ENCODE measurements around the gene MAP4K1. TPM values are rescaled to one million over a fixed set of nuclear protein-coding genes. Genes with fewer than 3 reads are reported as not detected.
"Not testable (repeated sequence)": the region's sequence is repeated elsewhere in the genome, so short reads cannot be mapped to it uniquely, and the experiment has no call there.

MAP4K1 gene
- total RNA-seq, 1 donor from 2014 or later, result 1.7 TPM

GRCh38 chr19:38632476-38633213, 14.9 kb upstream of the MAP4K1 start:
- H3K36me3 ChIP-seq (ENCODE audit: insufficient read depth, low read length), result peaks cover 16% of the 10 kb centered on the region
- H3K9ac ChIP-seq (ENCODE audit: low read length), result no peak overlapping the region
- H3K79me2 ChIP-seq (ENCODE audit: insufficient read depth, low read length), result no peaks in the 10 kb centered on the region
- H2AFZ ChIP-seq (ENCODE audit: low read depth, low read length), result no peak overlapping the region
- no peak overlapping the region for H3K27ac ChIP-seq (ENCODE audit: low read depth, low read length)
- Mint-ChIP-seq H3K27me3 (ENCODE audit: low read depth, unreplicated experiment) (no peaks in the 10 kb centered on the region), H3K36me3 (ENCODE audit: low read depth, unreplicated experiment) (peaks cover 27% of the 10 kb centered on the region), H3K4me1 (ENCODE audit: low read depth, unreplicated experiment) (peaks cover 3% of the 10 kb centered on the region), H3K4me3 (ENCODE audit: unreplicated experiment) (no peak overlapping the region), H3K9me3 (ENCODE audit: unreplicated experiment) (no peaks in the 10 kb centered on the region), H3K27ac (ENCODE audit: unreplicated experiment) (no peak overlapping the region)
- DNase-seq (ENCODE audit: low read depth) (no peak), FAIRE-seq (no peak)
- H3K4me1 ChIP-seq (ENCODE audit: insufficient read depth, low read length), result no peaks in the 10 kb centered on the region
- no peak for TF ChIP-seq EZH2 (IDR thresholded peaks at IDR 0.05; ENCODE audit: insufficient read depth, low read length)
- TF ChIP-seq CTCF (IDR thresholded peaks at IDR 0.05; ENCODE audit: insufficient read depth, low read depth, low read length), result no peak
- H4K20me1 ChIP-seq (ENCODE audit: insufficient read depth, low read length), result peaks cover 14% of the 10 kb centered on the region
- H3K4me2 ChIP-seq (ENCODE audit: low read length), result no peak overlapping the region
- no peaks in the 10 kb centered on the region for H3K9me3 ChIP-seq (ENCODE audit: insufficient read depth, low read depth, low read length)
- no peaks in the 10 kb centered on the region for H3K27me3 ChIP-seq (ENCODE audit: insufficient read depth, low read length)
- no peak overlapping the region for H3K4me3 ChIP-seq (ENCODE audit: insufficient read depth, low read depth, low read length)

- DNase-seq (ENCODE audit: low read depth); H3K4me3 Mint-ChIP-seq (ENCODE audit: unreplicated experiment); H3K4me2 ChIP-seq (ENCODE audit: low read length); H3K27ac Mint-ChIP-seq (ENCODE audit: unreplicated experiment); H2AFZ ChIP-seq (ENCODE audit: low read depth, low read length); H3K27me3 Mint-ChIP-seq (ENCODE audit: low read depth, unreplicated experiment); H3K9me3 Mint-ChIP-seq (ENCODE audit: unreplicated experiment); H3K4me1 Mint-ChIP-seq (ENCODE audit: low read depth, unreplicated experiment); H3K9me3 ChIP-seq (ENCODE audit: insufficient read depth, low read depth, low read length); H3K4me1 ChIP-seq (ENCODE audit: insufficient read depth, low read length); H3K27me3 ChIP-seq (ENCODE audit: insufficient read depth, low read length); H3K79me2 ChIP-seq (ENCODE audit: insufficient read depth, low read length); H3K4me3 ChIP-seq (ENCODE audit: insufficient read depth, low read depth, low read length); H3K27ac ChIP-seq (ENCODE audit: low read depth, low read length); H3K9ac ChIP-seq (ENCODE audit: low read length); FAIRE-seq: not testable (repeated sequence)
- peaks cover 18% of the 10 kb centered on the region for H3K36me3 ChIP-seq (ENCODE audit: insufficient read depth, low read length)
- peaks cover 27% of the 10 kb centered on the region for H3K36me3 Mint-ChIP-seq (ENCODE audit: low read depth, unreplicated experiment)
- peaks cover 14% of the 10 kb centered on the region for H4K20me1 ChIP-seq (ENCODE audit: insufficient read depth, low read length)
Measured at GRCh38 chr19:38631811-38632475, 14.2 kb upstream of the MAP4K1 start.

- not testable (repeated sequence) for H3K27ac ChIP-seq (ENCODE audit: low read depth, low read length); FAIRE-seq; H3K27me3 Mint-ChIP-seq (ENCODE audit: low read depth, unreplicated experiment); H3K9ac ChIP-seq (ENCODE audit: low read length); H3K9me3 Mint-ChIP-seq (ENCODE audit: unreplicated experiment); H3K4me3 Mint-ChIP-seq (ENCODE audit: unreplicated experiment); DNase-seq (ENCODE audit: low read depth); H3K9me3 ChIP-seq (ENCODE audit: insufficient read depth, low read depth, low read length); H3K27me3 ChIP-seq (ENCODE audit: insufficient read depth, low read length); H3K4me2 ChIP-seq (ENCODE audit: low read length); H3K4me1 ChIP-seq (ENCODE audit: insufficient read depth, low read length); H3K79me2 ChIP-seq (ENCODE audit: insufficient read depth, low read length); H2AFZ ChIP-seq (ENCODE audit: low read depth, low read length); H3K27ac Mint-ChIP-seq (ENCODE audit: unreplicated experiment); H3K4me1 Mint-ChIP-seq (ENCODE audit: low read depth, unreplicated experiment); H3K4me3 ChIP-seq (ENCODE audit: insufficient read depth, low read depth, low read length)
- peaks cover 27% of the 10 kb centered on the region for H3K36me3 Mint-ChIP-seq (ENCODE audit: low read depth, unreplicated experiment)
- peaks cover 20% of the 10 kb centered on the region for H3K36me3 ChIP-seq (ENCODE audit: insufficient read depth, low read length)
- H4K20me1 ChIP-seq (ENCODE audit: insufficient read depth, low read length), result peaks cover 14% of the 10 kb centered on the region
Measured at GRCh38 chr19:38631301-38631700, 13.5 kb upstream of the MAP4K1 start.

Data from astrocyte (in vitro differentiated cells and primary cell).